ENCODE measurements around the gene PRR7. TPM values are rescaled to one million over a fixed set of nuclear protein-coding genes. Genes with fewer than 3 reads are reported as not detected.

PRR7 gene
- total and polyA plus RNA-seq, 2 of the 4 experiments (the other 2 are of a cell fraction): 1.1 to 10.1 TPM

DNA sequence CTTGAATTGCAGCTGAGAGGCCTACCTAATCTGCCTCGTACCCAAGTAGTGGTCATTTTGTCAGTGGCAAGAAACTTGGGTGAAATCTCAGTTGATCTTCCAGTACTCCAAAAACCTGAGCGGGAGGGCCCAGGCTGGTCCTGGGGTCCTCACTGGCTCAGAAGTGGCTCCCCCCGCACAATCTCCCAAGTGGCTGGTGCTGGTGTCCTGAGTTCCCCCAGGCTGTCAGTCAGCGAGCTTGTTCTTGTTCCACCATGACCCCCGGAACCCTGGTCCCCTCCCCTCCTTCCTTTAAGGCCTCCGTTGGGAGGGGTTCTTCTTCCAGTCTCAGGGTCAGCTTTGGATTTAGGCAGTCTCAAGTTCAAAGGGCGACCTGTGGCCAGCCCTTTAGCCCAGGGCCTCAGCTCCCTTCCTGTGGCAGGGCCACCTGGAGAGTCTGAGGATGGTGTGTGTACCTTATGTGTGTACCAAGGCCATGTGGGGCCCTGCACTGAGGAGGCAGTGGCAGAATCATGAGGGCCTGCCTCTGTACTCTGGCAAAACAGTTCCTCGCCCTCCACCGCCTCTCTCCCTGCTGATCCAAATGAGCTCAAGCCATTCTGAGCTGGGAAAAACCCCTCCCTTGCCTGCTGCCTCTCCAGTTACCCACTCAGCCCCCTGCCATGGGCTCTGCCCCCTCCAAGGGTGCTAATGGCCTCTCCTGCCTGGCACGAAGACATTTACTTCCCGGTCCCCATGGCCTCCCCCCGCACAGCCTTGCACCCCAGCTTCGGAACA, 31.3 kb downstream of the PRR7 start:
- Histone ChIP-seq H3K79me1 (ENCODE audit: low read depth in 1 of 2, low read length in 2 of 2) (peaks cover 0 to 18% of the 10 kb centered on the region in 2 experiments; a peak in 2 of 4 replicates), H3K23ac (ENCODE audit: low read depth, low read length) (no peak overlapping the region), H3K27me3 (ENCODE audit: control insufficient read depth, insufficient read depth, low read length) (no peaks in the 10 kb centered on the region), H4K91ac (ENCODE audit: insufficient read depth, low read depth, low read length) (no peak overlapping the region), H2AK9ac (replicated peaks; ENCODE audit: low read depth, low read length, poor library complexity) (peak overlapping the region; percentile 7), H3K18ac (ENCODE audit: low read depth, low read length) (no peak overlapping the region), H3K27ac (ENCODE audit: insufficient read depth, low read length) (no peak overlapping the region), H4K20me1 (ENCODE audit: insufficient read depth, low read length) (peaks cover 48% of the 10 kb centered on the region), H3K9me1 (ENCODE audit: insufficient read depth, low read length) (peaks cover 13% of the 10 kb centered on the region; the same call in 1 of the 2 replicates), H4K5ac (ENCODE audit: low read depth, low read length) (no peak overlapping the region), H2BK120ac (ENCODE audit: low read depth, low read length) (no peak overlapping the region), H3K56ac (ENCODE audit: extremely low read depth, insufficient read depth, low read length) (no peak overlapping the region), H3K4ac (ENCODE audit: low read depth, low read length) (no peak overlapping the region), H2BK5ac (ENCODE audit: low read depth, low read length, poor library complexity, severe bottlenecking) (no peak overlapping the region), H2BK20ac (ENCODE audit: low read depth, low read length) (no peak overlapping the region), H3K9ac (ENCODE audit: low read depth, low read length) (no peak overlapping the region), H2AK5ac (ENCODE audit: low read depth, low read length) (no peak overlapping the region; the same call in 1 of the 2 replicates), H4K8ac (ENCODE audit: low read depth in 2 of 2, low read length in 2 of 2) (no peak overlapping the region), H3K9me3 (ENCODE audit: control insufficient read depth, insufficient read depth, low read length) (no peaks in the 10 kb centered on the region), H2AFZ (replicated peaks; ENCODE audit: low read length, poor library complexity) (no peak overlapping the region), H3K14ac (replicated peaks; ENCODE audit: low read depth, low read length) (no peak overlapping the region), H3K4me3 (ENCODE audit: insufficient read depth, low read depth, low read length) (no peak overlapping the region), H3K4me1 (ENCODE audit: control insufficient read depth, insufficient read depth, low read length) (peaks cover 23% of the 10 kb centered on the region), H3K36me3 (ENCODE audit: control insufficient read depth, insufficient read depth, low read length) (peaks cover 26% of the 10 kb centered on the region), H2BK15ac (ENCODE audit: low read depth, low read length) (no peak overlapping the region), H3K4me2 (ENCODE audit: low read depth, low read length) (no peak overlapping the region)
- DNase-seq (no peak), ATAC-seq (ENCODE audit: low read depth) (no peak)
- BruUV-seq (replicated peaks): no TSS peak
- peak; percentile 46; the same call in 1 of the 2 replicates for TF ChIP-seq POLR2A (IDR thresholded peaks at IDR 0.05; ENCODE audit: low read depth, low read length)
- TF ChIP-seq, protein P1, sequence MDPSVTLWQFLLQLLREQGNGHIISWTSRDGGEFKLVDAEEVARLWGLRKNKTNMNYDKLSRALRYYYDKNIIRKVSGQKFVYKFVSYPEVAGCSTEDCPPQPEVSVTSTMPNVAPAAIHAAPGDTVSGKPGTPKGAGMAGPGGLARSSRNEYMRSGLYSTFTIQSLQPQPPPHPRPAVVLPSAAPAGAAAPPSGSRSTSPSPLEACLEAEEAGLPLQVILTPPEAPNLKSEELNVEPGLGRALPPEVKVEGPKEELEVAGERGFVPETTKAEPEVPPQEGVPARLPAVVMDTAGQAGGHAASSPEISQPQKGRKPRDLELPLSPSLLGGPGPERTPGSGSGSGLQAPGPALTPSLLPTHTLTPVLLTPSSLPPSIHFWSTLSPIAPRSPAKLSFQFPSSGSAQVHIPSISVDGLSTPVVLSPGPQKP (IDR thresholded peaks at IDR 0.05; ENCODE audit: borderline replicate concordance, low read depth, low read length): no peak
- TF ChIP-seq RCOR1 (IDR thresholded peaks at IDR 0.05; ENCODE audit: insufficient replicate concordance, low read length): no peak
- no peak for TF ChIP-seq MAFK (IDR thresholded peaks at IDR 0.05; ENCODE audit: low read depth, low read length)
- TF ChIP-seq RFX5 (IDR thresholded peaks at IDR 0.05; ENCODE audit: low read depth, low read length): no peak
- TF ChIP-seq NFE2L2 (IDR thresholded peaks at IDR 0.05; ENCODE audit: low read depth, low read length): no peak
- TF ChIP-seq MAZ (IDR thresholded peaks at IDR 0.05; ENCODE audit: borderline replicate concordance, low read depth, low read length): no peak
- intact Hi-C loops (cut with micrococcal nuclease) (no loop called here), dilution Hi-C loops (cut with HindIII; ENCODE audit: low sequenced_read_pairs, unreplicated experiment) (no loop called here), in situ Hi-C loops (cut with MboI; ENCODE audit: low sequenced_read_pairs) (no loop called here)
- CTCF ChIA-PET: interaction anchor here (1.1 kb wide), 1 partner anchor 73 kb away, joined by 3 read pairs; no protein-coding TSS in a partner anchor
- WGBS, 2 experiments (ENCODE audit: extremely low coverage in 2 of 2, insufficient read length in 1 of 2): 91% methylated on average over 8 of the region's 13 CpGs; no CpG with 5 or more reads in 1 of the 2 experiments
- POLR2A ChIA-PET (ENCODE audit: unreplicated experiment): interaction anchor here (1.0 kb wide), 2 partner anchors 17 to 20 kb away, joined by 3 read pairs; partner anchors contain the start of gene PDLIM7

All from IMR-90 (cell line).